OCI-LY7 (cell line): ENCODE results near the gene VRK3. TPM values are rescaled to one million over a fixed set of nuclear protein-coding genes. Genes with fewer than 3 reads are reported as not detected.

ENCODE experiments used
- BruUV-seq: library from RNA; stranded (reverse); fragments of 400-500 nt; replicated peaks from 2 replicates; lab custom pipeline; 2021; lab: Mats Ljungman, UMichigan
- CTCF ChIA-PET: fragments of 300-600 bp; sonication (Branson Sonifier 250); formaldehyde crosslinking; loops from one replicate; lab custom pipeline; 2022; ENCODE audit warnings: antibody characterized with exemption; ENCODE audit not compliant: unreplicated experiment; lab: Charles Lee
- POLR2A ChIA-PET: fragments of 300-600 bp; sonication (Branson Sonifier 250); formaldehyde crosslinking; loops from one replicate; lab custom pipeline; 2022; ENCODE audit warnings: antibody characterized with exemption; lab: Charles Lee
- DNase-seq: peaks from one replicate; pipeline ENCODE4 v3.0.0-alpha.2; 2015; ENCODE audit warnings: low spot score
- H2AFZ ChIP-seq: fragments of 200-600 bp; sonication (generic), shearing (Covaris generic); 2 replicates; pipeline ENCODE4 v1.6.1; 2014; ENCODE audit warnings: mild to moderate bottlenecking, antibody characterized with exemption, low read length, moderate library complexity
- H3K27ac ChIP-seq: fragments of 200-600 bp; sonication (generic); 2 replicates; pipeline ENCODE4 v1.5.1; 2014; ENCODE audit warnings: mixed run types, low read depth, mild to moderate bottlenecking, moderate library complexity, low read length, inconsistent platforms; ENCODE audit not compliant: poor library complexity, severe bottlenecking
- H3K36me3 ChIP-seq: fragments of 200-600 bp; sonication (generic); 2 replicates; pipeline ENCODE4 v1.6.1; 2014; ENCODE audit warnings: mild to moderate bottlenecking, antibody characterized with exemption, low read length, moderate library complexity, mixed read lengths; ENCODE audit not compliant: insufficient read depth
- H3K4me1 ChIP-seq: fragments of 200-600 bp; sonication (generic); 2 replicates; pipeline ENCODE4 v1.5.1; 2014; ENCODE audit warnings: mild to moderate bottlenecking, low read length; ENCODE audit not compliant: insufficient read depth, poor library complexity, severe bottlenecking
- H3K4me2 ChIP-seq: fragments of 200-600 bp; sonication (generic); 2 replicates; pipeline ENCODE4 v1.6.1; 2014; ENCODE audit warnings: mild to moderate bottlenecking, low read length
- H3K4me3 ChIP-seq: fragments of 200-600 bp; sonication (generic); 2 replicates; pipeline ENCODE4 v1.5.1; 2014; ENCODE audit warnings: mild to moderate bottlenecking, low read depth, low read length; ENCODE audit not compliant: poor library complexity, severe bottlenecking
- H3K79me2 ChIP-seq: fragments of 200-600 bp; sonication (generic); 2 replicates; pipeline ENCODE4 v1.6.1; 2016; ENCODE audit warnings: low read depth, mild to moderate bottlenecking, low read length, moderate library complexity, mixed read lengths; ENCODE audit not compliant: insufficient read depth
- H3K9me2 ChIP-seq: fragments of 200-600 bp; sonication (generic); 2 replicates; pipeline ENCODE4 v1.6.1; 2016; ENCODE audit warnings: mild to moderate bottlenecking, low read length, mixed read lengths; ENCODE audit not compliant: insufficient read depth
- H3K9me3 ChIP-seq: fragments of 200-600 bp; sonication (generic); 2 replicates; pipeline ENCODE4 v1.6.1; 2014; ENCODE audit warnings: mild to moderate bottlenecking, mixed run types, low read length, mixed read lengths
- H4K20me1 ChIP-seq: fragments of 200-600 bp; sonication (generic); 2 replicates; pipeline ENCODE4 v1.6.1; 2014; ENCODE audit warnings: mild to moderate bottlenecking, antibody characterized with exemption, low read length, moderate library complexity, mixed read lengths; ENCODE audit not compliant: insufficient read depth
- EZH2phosphoT487 ChIP-seq: fragments of 200-600 bp; sonication (generic); IDR thresholded peaks from 2 replicates; pipeline ENCODE4 v1.6.1; 2018; ENCODE audit warnings: low read depth, borderline replicate concordance, mild to moderate bottlenecking, mixed run types, antibody characterized with exemption, low read length, moderate library complexity, mixed read lengths
- intact Hi-C: fragments of 100-400 bp; cut with micrococcal nuclease; formaldehyde crosslinking; loops from one replicate; pipeline ENCODE4 v1.10.0; 2022; ENCODE audit not compliant: unreplicated experiment
- total RNA-seq, 2 experiments: library from RNA; depleted of rRNA in 1 of 2; stranded (reverse); fragments of >200 nt in 1 of 2; shearing (Covaris generic) in 1 of 2; gene quantifications; 2 replicates each; pipeline ENCODE4 v1.2.3, GENCODE V29; 2014 to 2022
- TF ChIP-seq, protein P1 (sequence below): fragments of 200-600 bp; sonication (generic); conservative IDR thresholded peaks from 2 replicates; pipeline ENCODE4 v1.5.1; 2014; ENCODE audit warnings: mild to moderate bottlenecking, antibody characterized with exemption, low read length, moderate library complexity, mixed read lengths

The VRK3 gene
- total RNA-seq, 2 experiments from 2014 or later: 39.9 to 47.3 TPM

DNA sequence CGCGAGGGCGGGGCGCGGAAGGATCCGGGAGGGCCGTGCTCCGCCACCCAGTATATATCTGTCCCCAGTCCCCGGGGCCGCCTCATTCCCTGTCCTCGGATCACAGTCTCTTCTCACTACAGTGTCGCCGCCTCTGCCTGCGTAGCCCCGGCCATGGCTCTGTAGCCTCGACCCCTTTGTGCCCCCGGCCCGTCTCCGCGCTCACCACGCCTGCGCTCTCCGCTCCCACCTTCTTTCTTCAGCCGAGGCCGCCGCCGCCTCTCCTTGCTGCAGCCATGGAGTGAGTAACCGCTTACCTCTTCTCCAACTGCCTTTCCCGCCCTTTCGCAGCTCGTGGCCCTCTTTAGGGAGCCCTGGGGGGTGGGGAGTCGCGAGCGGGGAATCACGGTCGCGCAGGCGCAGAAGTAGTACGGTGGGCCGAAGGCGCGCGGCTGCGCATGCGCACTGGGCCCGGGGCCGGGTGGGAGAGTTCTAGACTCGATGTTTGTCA lies 96.0 kb downstream of the VRK3 start, which contains the start of the genes ATF5 and NUP62:
Gene ATF5, plus strand, starts transcription at position 85 of the 490 bp plus-strand sequence. CDS start 1,646 bp downstream, outside the sequence.
Gene NUP62, minus strand, starts transcription at position 384 of the 490 bp plus-strand sequence. CDS start 19,697 bp downstream, outside the sequence.
- H2AFZ ChIP-seq: no peak within 1 kb of the TSS
- TSS peak; percentile 70 for BruUV-seq
- no peak for TF ChIP-seq EZH2phosphoT487
- TF ChIP-seq, protein P1, sequence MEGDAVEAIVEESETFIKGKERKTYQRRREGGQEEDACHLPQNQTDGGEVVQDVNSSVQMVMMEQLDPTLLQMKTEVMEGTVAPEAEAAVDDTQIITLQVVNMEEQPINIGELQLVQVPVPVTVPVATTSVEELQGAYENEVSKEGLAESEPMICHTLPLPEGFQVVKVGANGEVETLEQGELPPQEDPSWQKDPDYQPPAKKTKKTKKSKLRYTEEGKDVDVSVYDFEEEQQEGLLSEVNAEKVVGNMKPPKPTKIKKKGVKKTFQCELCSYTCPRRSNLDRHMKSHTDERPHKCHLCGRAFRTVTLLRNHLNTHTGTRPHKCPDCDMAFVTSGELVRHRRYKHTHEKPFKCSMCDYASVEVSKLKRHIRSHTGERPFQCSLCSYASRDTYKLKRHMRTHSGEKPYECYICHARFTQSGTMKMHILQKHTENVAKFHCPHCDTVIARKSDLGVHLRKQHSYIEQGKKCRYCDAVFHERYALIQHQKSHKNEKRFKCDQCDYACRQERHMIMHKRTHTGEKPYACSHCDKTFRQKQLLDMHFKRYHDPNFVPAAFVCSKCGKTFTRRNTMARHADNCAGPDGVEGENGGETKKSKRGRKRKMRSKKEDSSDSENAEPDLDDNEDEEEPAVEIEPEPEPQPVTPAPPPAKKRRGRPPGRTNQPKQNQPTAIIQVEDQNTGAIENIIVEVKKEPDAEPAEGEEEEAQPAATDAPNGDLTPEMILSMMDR: no peak
- peaks cover 87% of the 10 kb centered on the region for H3K36me3 ChIP-seq
- DNase-seq: peak; percentile 90
- H3K9me3 ChIP-seq: no peaks in the 10 kb centered on the region
- peaks cover 56% of the 10 kb centered on the region for H3K4me1 ChIP-seq
- H3K4me2 ChIP-seq: peak within 1 kb of the TSS; percentile 92
- intact Hi-C loops: loop anchor here (1.0 kb wide), 1 partner anchor 52 kb away; the partner anchor contains the start of genes AKT1S1 and TBC1D17
- peaks cover 28% of the 10 kb centered on the region for H4K20me1 ChIP-seq
- H3K4me3 ChIP-seq: peak within 1 kb of the TSS; percentile 91
- ChIA-PET CTCF (no interaction called here), POLR2A (interaction anchor here (0.7 to 1.5 kb wide), 5 partner anchors 17 to 145 kb away, joined by 3 to 4 read pairs (median 3); partner anchors contain the start of gene IL4I1)
- H3K9me2 ChIP-seq: no peaks in the 10 kb centered on the region
- H3K79me2 ChIP-seq: peaks cover 78% of the 10 kb centered on the region
- peak within 1 kb of the TSS; percentile 90 for H3K27ac ChIP-seq

DNA sequence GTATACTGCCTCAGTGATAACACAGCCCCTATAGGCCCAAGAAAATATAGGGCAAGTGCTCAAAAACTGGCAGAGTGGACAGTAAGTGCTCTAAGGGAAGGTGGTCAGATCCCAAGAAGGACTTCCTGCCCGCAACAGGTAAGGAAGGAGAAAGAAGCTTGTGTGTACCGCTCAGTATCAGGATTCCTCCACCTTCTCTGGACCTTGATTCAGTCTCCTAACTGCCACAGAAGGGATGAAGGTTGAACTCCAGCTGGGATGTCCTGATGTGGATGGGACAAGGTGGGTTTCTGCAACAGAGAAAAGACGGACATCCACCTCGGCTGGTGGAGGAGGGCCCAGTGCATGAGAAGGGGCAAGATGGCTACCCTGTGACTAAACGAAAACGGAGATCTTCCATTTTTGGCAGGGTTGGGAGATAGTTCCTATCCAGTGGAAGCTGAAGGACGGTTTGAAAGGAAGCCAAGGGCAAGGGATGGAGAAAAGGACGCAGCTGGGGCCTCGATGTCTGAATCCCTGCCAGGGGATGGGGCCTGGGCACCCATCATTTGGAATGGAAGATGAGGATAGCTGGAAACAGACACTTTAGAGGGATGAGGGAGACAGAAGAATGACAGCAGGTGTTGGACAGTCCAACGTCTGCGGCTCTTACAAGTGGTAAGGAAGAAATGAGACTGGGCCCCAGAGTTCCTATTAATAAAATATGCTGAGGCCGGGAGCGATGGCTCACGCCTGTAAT lies 97.5 kb downstream of the VRK3 start:
- H3K9me3 ChIP-seq: no peaks in the 10 kb centered on the region
- peaks cover 93% of the 10 kb centered on the region for H3K79me2 ChIP-seq
- peak overlapping the region; percentile 90 for H3K27ac ChIP-seq
- TF ChIP-seq, protein P1: no peak
- TF ChIP-seq EZH2phosphoT487: no peak
- H3K36me3 ChIP-seq: peaks cover 89% of the 10 kb centered on the region
- intact Hi-C loops: no loop called here
- ChIA-PET CTCF (no interaction called here), POLR2A (interaction anchor here (0.9 to 1.5 kb wide), 2 partner anchors 16 to 51 kb away, joined by 3 to 4 read pairs; no protein-coding TSS in a partner anchor)
- no peak overlapping the region for H2AFZ ChIP-seq
- no peaks in the 10 kb centered on the region for H3K9me2 ChIP-seq
- peaks cover 28% of the 10 kb centered on the region for H4K20me1 ChIP-seq
- peak overlapping the region; percentile 92 for H3K4me2 ChIP-seq
- H3K4me1 ChIP-seq: peaks cover 71% of the 10 kb centered on the region
- BruUV-seq: no TSS peak
- DNase-seq: no peak
- H3K4me3 ChIP-seq: peak overlapping the region; percentile 91
